Colonic mucosa (tissue), 4 donors: ENCODE results near the gene CDK5RAP1. TPM values are rescaled to one million over a fixed set of nuclear protein-coding genes. Genes with fewer than 3 reads are reported as not detected.

Experiments used
- DNase-seq: peaks from one replicate; pipeline ENCODE4 v3.0.0-alpha.2; 2020
- H3K27ac ChIP-seq: fragments of 200-600 bp; one replicate; pipeline ENCODE4 v1.8.0; 2021
- H3K27me3 ChIP-seq: fragments of 200-600 bp; one replicate; pipeline ENCODE4 v1.8.0; 2021
- H3K36me3 ChIP-seq: fragments of 200-600 bp; one replicate; pipeline ENCODE4 v1.8.0; 2021
- H3K4me1 ChIP-seq: fragments of 200-600 bp; one replicate; pipeline ENCODE4 v1.8.0; 2021; ENCODE audit warnings: mild to moderate bottlenecking
- H3K4me3 ChIP-seq: fragments of 200-600 bp; one replicate; pipeline ENCODE4 v1.8.0; 2021
- H3K9ac ChIP-seq, 2 donors: one replicate each; pipeline ENCODE4 v1.7.0; 2013; ENCODE audit warnings: control low read depth in 2 of 2, low read depth in 2 of 2, low read length in 2 of 2
- H3K9me3 ChIP-seq: fragments of 200-600 bp; one replicate; pipeline ENCODE4 v1.8.0; 2021
- CTCF ChIP-seq: fragments of 200-600 bp; IDR thresholded peaks from one replicate; pipeline ENCODE4 v1.8.0; 2022; ENCODE audit warnings: antibody characterized with exemption, mild to moderate bottlenecking
- intact Hi-C: fragments of 100-400 bp; cut with DNase I; formaldehyde crosslinking; loops from one replicate; pipeline ENCODE4 v1.14.1; 2022
- total RNA-seq, 2 donors: library from RNA; stranded (reverse); fragmentation: NEBNext Ultra II Directional in 1 of 2; extraction: Animal tissue kit (Norgen Biotek cat#: 25700) in 1 of 2; gene quantifications; one replicate each; pipeline ENCODE4 v1.2.1, GENCODE V29; 2021
- donor health status: healthy.
- donor health status: DM: no; HTN: no; CAD: no.
- donor health status: DM: no; HTN: no; CAD: no.

The CDK5RAP1 gene
- total RNA-seq, 2 donors from 2014 or later, result 18.2 to 31.0 TPM

- no peak overlapping the region for H3K9ac ChIP-seq
- no peak overlapping the region for H3K4me3 ChIP-seq
- TF ChIP-seq CTCF, result no peak
- no peaks in the 10 kb centered on the region for H3K27me3 ChIP-seq
- no peak overlapping the region for H3K27ac ChIP-seq
- H3K4me1 ChIP-seq, result no peaks in the 10 kb centered on the region
- no peak for DNase-seq
- H3K36me3 ChIP-seq, result no peaks in the 10 kb centered on the region
- no peaks in the 10 kb centered on the region for H3K9me3 ChIP-seq
- intact Hi-C loops, result no loop called here
These were observed 78.9 kb downstream of the CDK5RAP1 start for GRCh38 chr20:33322456-33322855.

GRCh38 chr20:33320006-33320405 lies 81.3 kb downstream of the CDK5RAP1 start:
- no peak overlapping the region for H3K4me3 ChIP-seq
- H3K9me3 ChIP-seq, result no peaks in the 10 kb centered on the region
- no peaks in the 10 kb centered on the region for H3K4me1 ChIP-seq
- DNase-seq, result no peak
- intact Hi-C loops, result no loop called here
- H3K27me3 ChIP-seq, result no peaks in the 10 kb centered on the region
- no peak overlapping the region for H3K9ac ChIP-seq
- H3K27ac ChIP-seq, result no peak overlapping the region
- no peak for TF ChIP-seq CTCF
- no peaks in the 10 kb centered on the region for H3K36me3 ChIP-seq

- no peak for DNase-seq
- H3K27ac ChIP-seq, result no peak overlapping the region
- H3K4me1 ChIP-seq, result no peaks in the 10 kb centered on the region
- no peaks in the 10 kb centered on the region for H3K36me3 ChIP-seq
- TF ChIP-seq CTCF, result no peak
- H3K9me3 ChIP-seq, result no peaks in the 10 kb centered on the region
- no peak overlapping the region for H3K9ac ChIP-seq
- intact Hi-C loops, result no loop called here
- no peaks in the 10 kb centered on the region for H3K27me3 ChIP-seq
- no peak overlapping the region for H3K4me3 ChIP-seq
These were observed 83.3 kb downstream of the CDK5RAP1 start for GRCh38 chr20:33318096-33318429.

GRCh38 chr20:33317424-33318095 lies 83.8 kb downstream of the CDK5RAP1 start:
- Histone ChIP-seq H3K27me3 (no peaks in the 10 kb centered on the region), H3K27ac (no peak overlapping the region), H3K36me3 (no peaks in the 10 kb centered on the region), H3K4me3 (no peak overlapping the region), H3K9ac (no peak overlapping the region), H3K4me1 (no peaks in the 10 kb centered on the region), H3K9me3 (no peaks in the 10 kb centered on the region)
- intact Hi-C loops, result no loop called here
- no peak for DNase-seq
- no peak for TF ChIP-seq CTCF

GRCh38 chr20:33316958-33317357 lies 84.4 kb downstream of the CDK5RAP1 start:
- H3K27me3 ChIP-seq, result no peaks in the 10 kb centered on the region
- H3K9me3 ChIP-seq, result no peaks in the 10 kb centered on the region
- H3K4me3 ChIP-seq, result no peak overlapping the region
- no peaks in the 10 kb centered on the region for H3K4me1 ChIP-seq
- DNase-seq, result no peak
- no peak for TF ChIP-seq CTCF
- H3K9ac ChIP-seq, result no peak overlapping the region
- intact Hi-C loops, result no loop called here
- H3K36me3 ChIP-seq, result no peaks in the 10 kb centered on the region
- H3K27ac ChIP-seq, result no peak overlapping the region
